Keratinocyte (primary cell): ENCODE data around the gene CD300H. TPM values are rescaled to one million over a fixed set of nuclear protein-coding genes. Genes with fewer than 3 reads are reported as not detected.

ENCODE experiments used
- DNase-seq: peaks from one replicate; pipeline ENCODE4 v3.0.0-alpha.2; 2011; ENCODE audit warnings: low read depth, missing footprints, low spot score
- FAIRE-seq: peaks from 2 replicates; lab custom pipeline; 2011; peaks lifted over from hg19 to GRCh38; lab: Jason Lieb, UNC
- H2AFZ ChIP-seq: 2 replicates; pipeline ENCODE4 v1.6.0; 2012; ENCODE audit warnings: low read length, control low read depth, inconsistent platforms; ENCODE audit not compliant: control insufficient read depth
- H3K27ac ChIP-seq: 2 replicates; pipeline ENCODE4 v1.5.1; 2011; ENCODE audit warnings: low read length; ENCODE audit not compliant: control insufficient read depth, insufficient read depth
- H3K27me3 ChIP-seq: 3 replicates; pipeline ENCODE4 v1.6.0; 2011; ENCODE audit warnings: low read length; ENCODE audit not compliant: control insufficient read depth, insufficient read depth; ENCODE audit errors: extremely low read depth
- H3K36me3 ChIP-seq, 2 experiments: 2 replicates in 1 of 2; 3 replicates in 1 of 2; pipeline ENCODE4 v1.5.1; 2011; ENCODE audit warnings: low read length in 2 of 2, mild to moderate bottlenecking in 1 of 2; ENCODE audit not compliant: control insufficient read depth in 2 of 2, insufficient read depth in 2 of 2; ENCODE audit errors: extremely low read depth in 1 of 2
- H3K4me1 ChIP-seq: 3 replicates; pipeline ENCODE4 v1.5.1; 2011; ENCODE audit warnings: low read length; ENCODE audit not compliant: control insufficient read depth, insufficient read depth; ENCODE audit errors: extremely low read depth
- H3K4me2 ChIP-seq: 3 replicates; pipeline ENCODE4 v1.6.0; 2011; ENCODE audit warnings: low read depth, low read length; ENCODE audit not compliant: control insufficient read depth, insufficient read depth; ENCODE audit errors: extremely low read depth
- H3K4me3 ChIP-seq, 3 experiments: fragments of 200-600 bp in 1 of 3; sonication (generic) in 1 of 3; 2 replicates in 2 of 3; 3 replicates in 1 of 3; pipeline ENCODE4 v1.5.1; 2011 to 2016; ENCODE audit warnings: low read length in 3 of 3, mild to moderate bottlenecking in 3 of 3, control low read depth in 2 of 3, inconsistent platforms in 1 of 3, low read depth in 1 of 3, mixed read lengths in 1 of 3, mixed run types in 1 of 3, moderate library complexity in 1 of 3; ENCODE audit not compliant: control insufficient read depth in 2 of 3, insufficient read depth in 2 of 3; ENCODE audit errors: extremely low read depth in 1 of 3
- H3K79me2 ChIP-seq: 2 replicates; pipeline ENCODE4 v1.6.0; 2012; ENCODE audit warnings: low read length; ENCODE audit not compliant: control insufficient read depth, insufficient read depth
- H3K9ac ChIP-seq: 3 replicates; pipeline ENCODE4 v1.6.0; 2011; ENCODE audit warnings: low read length; ENCODE audit not compliant: control insufficient read depth, insufficient read depth; ENCODE audit errors: extremely low read depth
- H3K9me1 ChIP-seq: 3 replicates; pipeline ENCODE4 v1.6.0; 2011; ENCODE audit warnings: low read length; ENCODE audit not compliant: control insufficient read depth, insufficient read depth; ENCODE audit errors: extremely low read depth
- H3K9me3 ChIP-seq: 2 replicates; pipeline ENCODE4 v1.5.1; 2012; ENCODE audit warnings: low read depth, low read length; ENCODE audit not compliant: control insufficient read depth
- H4K20me1 ChIP-seq: 3 replicates; pipeline ENCODE4 v1.6.0; 2011; ENCODE audit warnings: low read length; ENCODE audit not compliant: control insufficient read depth, insufficient read depth; ENCODE audit errors: extremely low read depth
- CTCF ChIP-seq, 3 experiments: IDR thresholded peaks in 1 of 3; conservative IDR thresholded peaks in 1 of 3; optimal IDR thresholded peaks in 1 of 3; 2 replicates in 2 of 3; 3 replicates in 1 of 3; pipeline versions ENCODE3 to v1.5.1; 2011; ENCODE audit warnings: low read length in 3 of 3, mild to moderate bottlenecking in 3 of 3, moderate library complexity in 2 of 3, control low read depth in 1 of 3, inconsistent platforms in 1 of 3; ENCODE audit not compliant: insufficient read depth in 2 of 3; ENCODE audit errors: extremely low read depth in 1 of 3
- EZH2 ChIP-seq: IDR thresholded peaks from one replicate; pipeline ENCODE4 v1.6.1; 2012; ENCODE audit warnings: inconsistent platforms, mild to moderate bottlenecking, low read length, moderate library complexity
- dilution Hi-C: fragments of 300-500 bp; cut with MboI; formaldehyde crosslinking; loops from one replicate; pipeline ENCODE4 v1.7.0; 2020; ENCODE audit warnings: low sequenced_read_pairs; ENCODE audit not compliant: extremely low pct_ligation_motif_present
- polyA plus RNA-seq, 5 experiments: library from polyadenylated mRNA; depleted of rRNA in 3 of 5; stranded (reverse) in 3 of 5; stranded (forward) in 1 of 5; unstranded in 1 of 5; fragments of >200 nt; gene quantifications; 1 replicate in 1 of 5; 2 replicates in 3 of 5; 3 replicates in 1 of 5; pipeline versions ENCODE4 v1.2.1 to v1.2.3, GENCODE V29; 2011 to 2012; ENCODE audit warnings: missing spikeins in 2 of 5, low read depth in 1 of 5, low replicate concordance in 1 of 5

Gene CD300H
- polyA plus RNA-seq, 1 donor (not counting 4 experiments of a cell fraction or from before 2014, with no cell fraction given), result not detected

- Histone ChIP-seq H3K4me3 (no peak overlapping the region), H3K9me1 (no peaks in the 10 kb centered on the region), H3K27ac (no peak overlapping the region), H3K36me3 (no peaks in the 10 kb centered on the region), H3K4me2 (no peak overlapping the region), H3K4me1 (peaks cover 11% of the 10 kb centered on the region), H3K27me3 (peaks cover 9% of the 10 kb centered on the region), H4K20me1 (no peaks in the 10 kb centered on the region), H2AFZ (no peak overlapping the region), H3K9ac (no peak overlapping the region), H3K79me2 (no peaks in the 10 kb centered on the region), H3K9me3 (no peaks in the 10 kb centered on the region)
- FAIRE-seq, result no peak
- TF ChIP-seq CTCF (optimal IDR thresholded peaks at IDR 0.05 in 1 of 3, IDR thresholded peaks at IDR 0.05 in 1 of 3, conservative IDR thresholded peaks at IDR 0.05 in 1 of 3; ENCODE audit: extremely low read depth in 1 of 3, insufficient read depth in 2 of 3, low read length in 3 of 3) (no peak), EZH2 (no peak)
- dilution Hi-C loops, result no loop called here
- DNase-seq, result no peak
Observed at GRCh38 chr17:74546586-74546985, 20.7 kb downstream of the CD300H start.

GRCh38 chr17:74545843-74546230 is 21.5 kb downstream of the CD300H start, which contains the start of gene CD300C:
TSS of gene CD300C (minus strand) at chr17:74546115. CDS start at chr17:74545782, 333 bp downstream.
- dilution Hi-C loops, result no loop called here
- no peak for FAIRE-seq
- no peak for DNase-seq
- no peak within 1 kb of the TSS for H3K27ac ChIP-seq
- peaks cover 9% of the 10 kb centered on the region for H3K27me3 ChIP-seq
- H3K9me1 ChIP-seq, result no peaks in the 10 kb centered on the region
- H3K9me3 ChIP-seq, result no peaks in the 10 kb centered on the region
- TF ChIP-seq CTCF (optimal IDR thresholded peaks at IDR 0.05 in 1 of 3, IDR thresholded peaks at IDR 0.05 in 1 of 3, conservative IDR thresholded peaks at IDR 0.05 in 1 of 3; ENCODE audit: extremely low read depth in 1 of 3, insufficient read depth in 2 of 3, low read length in 3 of 3) (no peak), EZH2 (no peak)
- H2AFZ ChIP-seq, result no peak within 1 kb of the TSS
- no peaks in the 10 kb centered on the region for H3K79me2 ChIP-seq
- no peak within 1 kb of the TSS for H3K4me3 ChIP-seq
- peaks cover 6% of the 10 kb centered on the region for H3K4me1 ChIP-seq
- H3K36me3 ChIP-seq, result no peaks in the 10 kb centered on the region
- no peaks in the 10 kb centered on the region for H4K20me1 ChIP-seq
- no peak within 1 kb of the TSS for H3K9ac ChIP-seq
- H3K4me2 ChIP-seq, result no peak within 1 kb of the TSS
